Heart right ventricle (tissue), 16 donors: Measurements from ENCODE around the gene SPSB1. TPM values are rescaled to one million over a fixed set of nuclear protein-coding genes. Genes with fewer than 3 reads are reported as not detected.
A peak's percentile ranks its signal among the peaks of the same experiment; 100 is the strongest.

ENCODE experiments used
- ATAC-seq, 8 donors: fragments of 200-7000 bp; cut with Tn5 transposase; one replicate each; pipeline ENCODE4 v1.9.1; 2020; ENCODE audit warnings: mild to moderate bottlenecking in 8 of 8, moderate library complexity in 8 of 8, moderate number of reproducible peaks in 1 of 8
- DNase-seq, 2 donors: peaks; one replicate each; pipeline ENCODE4 v3.0.0-alpha.2; 2020
- H3K27ac ChIP-seq, 10 donors: fragments of 200-600 bp; sonication (generic) in 2 of 10; one replicate each; pipeline versions ENCODE4 v1.5.0 to v1.8.0; 2020 to 2022; ENCODE audit warnings: mild to moderate bottlenecking in 3 of 10
- H3K27me3 ChIP-seq, 7 donors: fragments of 200-600 bp; one replicate each; pipeline ENCODE4 v1.8.0; 2021 to 2022; ENCODE audit warnings: mild to moderate bottlenecking in 2 of 7
- H3K36me3 ChIP-seq, 9 donors: fragments of 200-600 bp; sonication (generic) in 1 of 9; one replicate each; pipeline versions ENCODE4 v1.5.0 to v1.8.0; 2020 to 2022; ENCODE audit warnings: mild to moderate bottlenecking in 2 of 9
- H3K4me1 ChIP-seq, 9 donors: fragments of 200-600 bp; sonication (generic) in 1 of 9; one replicate each; pipeline versions ENCODE4 v1.5.0 to v1.8.0; 2020 to 2022; ENCODE audit warnings: mild to moderate bottlenecking in 4 of 9
- H3K4me3 ChIP-seq, 10 donors: fragments of 200-600 bp; sonication (generic) in 2 of 10; one replicate each; pipeline versions ENCODE4 v1.5.0 to v1.8.0; 2020 to 2022; ENCODE audit warnings: mild to moderate bottlenecking in 7 of 10, moderate library complexity in 2 of 10
- H3K9me3 ChIP-seq, 11 donors: fragments of 200-600 bp in 10 of 11; sonication (generic) in 2 of 11; one replicate each; pipeline versions ENCODE4 v1.5.0 to v1.8.0; 2013 to 2022; ENCODE audit warnings: mild to moderate bottlenecking in 2 of 11, control low read depth in 1 of 11, moderate library complexity in 1 of 11
- CTCF ChIP-seq, 9 donors: fragments of 200-600 bp; sonication (generic) in 2 of 9; IDR thresholded peaks; one replicate each; pipeline versions ENCODE4 v1.5.0 to v1.8.0; 2021 to 2022; ENCODE audit warnings: antibody characterized with exemption in 9 of 9, mild to moderate bottlenecking in 5 of 9, moderate library complexity in 1 of 9
- WGBS, 2 donors: extraction: QIAGEN DNeasy Blood & Tissue Kit; methylation state at CpG; one replicate each; pipeline ENCODE4 v1.1.7; 2013; ENCODE audit warnings: inconsistent platforms in 1 of 2; 5-methylcytosine and 5-hydroxymethylcytosine counted together
- intact Hi-C, 10 donors: fragments of 100-400 bp; cut with DNase I; formaldehyde crosslinking; loops; one replicate each; pipeline versions ENCODE4 v1.11.1 to v1.14.2; 2022
- polyA plus RNA-seq, 2 donors: library from polyadenylated mRNA; stranded (reverse); fragments of 200-250 nt; gene quantifications; one replicate each; pipeline ENCODE4 v1.2.3, GENCODE V29; 2013
- total RNA-seq, 10 donors: library from RNA; stranded (reverse); fragmentation: NEBNext Ultra II Directional in 3 of 10; extraction: Animal tissue kit (Norgen Biotek cat#: 25700) in 3 of 10; gene quantifications; one replicate each; pipeline versions ENCODE4 v1.2.1 to v1.2.4, GENCODE V29; 2021 to 2023
- donor health status: Arrhythmogenic right ventricular cardiomyopathy.
- donor health status: ischemic (EF 13 %, LVEDD 7.1; RV severe dilation, severe dysfunction).
- donor health status: healthy with polysubstance abuse.
- donor health status: DM: no; HTN: yes; CAD: no.
- donor health status: DM: no; HTN: no; CAD: no.
- donor health status: ischemic (EF 25% LVEDD 6.9; RV normal size, moderate dysfunction).
- donor health status: ischemic (EF 25% LVEDD 5.7; RV mildly dilated, moderate dysfunction).
- donor health status: healthy.
- donor health status: DM: yes; HTN: yes; CAD: no.
- donor health status: Ischemic cardiomyopathy.
- donor health status: ischemic (EF 35%, LVEDD 5.7; RV mildly dilated, moderate dysfunction).
- donor health status: nonischemic (EF 11% LVEDD 7.7; RV severe dilation, severe dysfunction).
- donor health status: DM: yes; HTN: yes; CAD: no.
- donor health status: PGD.
- donor health status: ischemic (EF 29% LVEDD 5.4; RV normal size, mild dysfunction).
- donor health status: nonischemic (EF 23%, LVEDD 6.1; RV moderate dilation, normal function).

The SPSB1 gene
- total and polyA plus RNA-seq, 12 donors, result 5.5 to 16.5 (median 8.8) TPM

- intact Hi-C loops, result loop anchor here in 9 of 10 donors (1.0 to 10.0 kb wide), 9 partner anchors 163 to 288 kb away; no protein-coding TSS in a partner anchor
- H3K27me3 ChIP-seq, result peaks cover 0 to under 1% (median 0%) of the 10 kb centered on the region in 7 donors
- no peak for ATAC-seq
- H3K9me3 ChIP-seq, result peaks cover 0 to 53% (median 28%) of the 10 kb centered on the region in 11 donors
- no peaks in the 10 kb centered on the region for H3K36me3 ChIP-seq
- no peak overlapping the region for H3K4me3 ChIP-seq
- H3K4me1 ChIP-seq, result peaks cover 0 to 37% (median 26%) of the 10 kb centered on the region in 9 donors
- TF ChIP-seq CTCF (IDR thresholded peaks at IDR 0.05), result peak; percentile 85 to 94 (median 90)
- peak; percentile 67 for DNase-seq
- WGBS, 2 donors, result 41 to 46% methylated on average over 6 of the region's 6 CpGs
- peak overlapping the region in 3 of 10 donors; percentile 21 to 81 (median 75) for H3K27ac ChIP-seq
Measured at GRCh38 chr1:9289090-9289534, 3.6 kb upstream of the SPSB1 start.

GRCh38 chr1:9289711-9290485 is 2.8 kb upstream of the SPSB1 start:
- H3K4me1 ChIP-seq, result peaks cover 3 to 45% (median 27%) of the 10 kb centered on the region in 9 donors
- H3K36me3 ChIP-seq, result no peaks in the 10 kb centered on the region
- peak overlapping the region; percentile 9 to 81 (median 63) for H3K27ac ChIP-seq
- peaks cover 0 to 46% (median 20%) of the 10 kb centered on the region in 11 donors for H3K9me3 ChIP-seq
- peaks cover 0 to 8% (median 0%) of the 10 kb centered on the region in 7 donors for H3K27me3 ChIP-seq
- DNase-seq (peak in 1 of 2 donors; percentile 54), ATAC-seq (peak in 7 of 8 donors; percentile 9 to 79 (median 37))
- no peak overlapping the region for H3K4me3 ChIP-seq
- no peak for TF ChIP-seq CTCF (IDR thresholded peaks at IDR 0.05)
- intact Hi-C loops, result loop anchor here in 9 of 10 donors (1.0 to 10.0 kb wide), 12 partner anchors 87 to 287 kb away; no protein-coding TSS in a partner anchor
- WGBS, 2 donors, result 28 to 41% methylated on average over 5 of the region's 5 CpGs

- no peak for TF ChIP-seq CTCF (IDR thresholded peaks at IDR 0.05)
- WGBS, 2 donors, result 16 to 17% methylated on average over 13 of the region's 13 CpGs
- H3K27me3 ChIP-seq, result peaks cover 0 to 8% (median 0%) of the 10 kb centered on the region in 7 donors
- H3K4me1 ChIP-seq, result peaks cover 6 to 52% (median 30%) of the 10 kb centered on the region in 9 donors
- H3K4me3 ChIP-seq, result peak overlapping the region; percentile 31 to 98 (median 75)
- no peaks in the 10 kb centered on the region for H3K36me3 ChIP-seq
- H3K9me3 ChIP-seq, result peaks cover 0 to 27% (median 18%) of the 10 kb centered on the region in 11 donors
- intact Hi-C loops, result loop anchor here in 3 of 10 donors (5.0 to 10.0 kb wide), 3 partner anchors 85 to 283 kb away; no protein-coding TSS in a partner anchor
- H3K27ac ChIP-seq, result peak overlapping the region; percentile 73 to 95 (median 86)
- DNase-seq (peak; percentile 54 to 62), ATAC-seq (peak in 7 of 8 donors; percentile 1 to 48 (median 9))
Measured at GRCh38 chr1:9291914-9292360, 757 bp upstream of the SPSB1 start.

GRCh38 chr1:9293241-9293532 is 493 bp downstream of the SPSB1 start:
- Histone ChIP-seq H3K4me3 (peak overlapping the region; percentile 51 to 98 (median 75)), H3K27me3 (peaks cover 0 to 8% (median 0%) of the 10 kb centered on the region in 7 donors), H3K4me1 (peaks cover 6 to 54% (median 32%) of the 10 kb centered on the region in 9 donors), H3K27ac (peak overlapping the region; percentile 73 to 95 (median 86)), H3K9me3 (peaks cover 0 to 14% (median 8%) of the 10 kb centered on the region in 11 donors), H3K36me3 (no peaks in the 10 kb centered on the region)
- no peak for TF ChIP-seq CTCF (IDR thresholded peaks at IDR 0.05)
- intact Hi-C loops, result loop anchor here in 3 of 10 donors (5.0 to 10.0 kb wide), 3 partner anchors 84 to 282 kb away; no protein-coding TSS in a partner anchor
- WGBS, 2 donors, result 1% methylated on average over 30 to 42 of the region's 43 CpGs
- no peak for ATAC-seq
- DNase-seq, result no peak
